Measurements from ENCODE around the gene TOX3.

DNA sequence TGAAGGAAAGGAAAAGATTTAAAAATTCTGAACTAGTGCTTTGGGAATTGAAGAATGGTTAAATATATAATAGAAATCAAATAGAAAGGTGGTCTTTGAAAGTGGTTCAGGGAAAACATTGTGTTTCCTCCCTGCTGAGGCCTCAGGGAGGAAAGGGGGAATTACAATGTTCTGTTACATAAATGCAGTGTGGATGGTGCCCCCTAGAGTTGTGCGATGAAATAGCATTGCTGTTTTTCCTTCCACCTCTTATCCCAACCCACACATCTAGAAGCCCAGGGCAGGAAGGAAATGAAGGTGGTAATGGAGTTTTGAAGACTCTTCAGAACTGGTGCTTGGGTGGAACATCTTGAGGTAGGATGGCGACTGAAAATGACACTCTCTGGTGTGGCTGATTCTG is 6.4 kb upstream of the TOX3 start:
- TF ChIP-seq NFRKB (IDR thresholded peaks at IDR 0.05) (no peak), FOXK2 (IDR thresholded peaks at IDR 0.05) (no peak), ELF4 (IDR thresholded peaks at IDR 0.05) (no peak), LEF1 (IDR thresholded peaks at IDR 0.05; ENCODE audit: borderline replicate concordance) (no peak), FOXA1 (IDR thresholded peaks at IDR 0.05) (no peak), TARDBP (IDR thresholded peaks at IDR 0.05) (no peak), FOXM1 (IDR thresholded peaks at IDR 0.05; ENCODE audit: borderline replicate concordance) (no peak), BHLHE40 (IDR thresholded peaks at IDR 0.05; ENCODE audit: borderline replicate concordance) (no peak), SP1 (IDR thresholded peaks at IDR 0.05) (no peak), HDGF (IDR thresholded peaks at IDR 0.05; ENCODE audit: borderline replicate concordance) (no peak), SUZ12 (IDR thresholded peaks at IDR 0.05) (no peak), CTBP1 (IDR thresholded peaks at IDR 0.05; ENCODE audit: borderline replicate concordance) (no peak)

Data from HEK293T (cell line).